Right ventricle myocardium inferior (tissue), 1 donor: ENCODE measurements around the gene EPHA7. TPM values are rescaled to one million over a fixed set of nuclear protein-coding genes. Genes with fewer than 3 reads are reported as not detected.

Experiments used
- ATAC-seq: fragments of 200-7000 bp; cut with Tn5 transposase; one replicate; pipeline ENCODE4 v1.9.1; 2020; ENCODE audit warnings: mild to moderate bottlenecking, moderate library complexity
- DNase-seq: peaks from one replicate; pipeline ENCODE4 v3.0.0; 2021; ENCODE audit errors: missing footprints
- intact Hi-C: fragments of 100-400 bp; cut with DNase I; formaldehyde crosslinking; loops from one replicate; pipeline ENCODE4 v1.11.0; 2022
- total RNA-seq: library from RNA; stranded (reverse); fragmentation: NEBNext Ultra II Directional; extraction: Animal tissue kit (Norgen Biotek cat#: 25700); gene quantifications from one replicate; pipeline ENCODE4 v1.2.1, GENCODE V29; 2021
- donor health status: DM: no; HTN: yes; CAD: no; lungs with severe emphysema.

Gene EPHA7
- total RNA-seq, 1 donor from 2014 or later, result 1.3 TPM

DNA sequence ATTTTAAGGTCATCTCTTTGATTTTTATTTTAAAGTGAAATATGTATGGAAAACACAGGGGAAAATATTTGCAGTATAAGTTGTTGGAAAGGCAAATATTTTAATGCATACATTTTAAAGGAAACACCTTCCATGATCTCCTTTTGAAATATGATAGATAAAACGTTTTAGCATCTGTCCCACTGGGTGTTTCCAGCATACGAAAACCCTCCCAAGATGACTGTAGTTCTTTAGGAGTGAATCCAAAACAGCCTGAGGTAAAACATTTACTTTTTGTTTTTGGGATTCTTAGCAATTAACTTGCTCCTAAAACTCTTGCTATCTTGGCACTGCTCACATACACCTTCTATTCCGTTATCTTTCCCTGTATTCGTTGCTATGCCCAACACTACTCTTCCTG, 210.0 kb downstream of the EPHA7 start:
- intact Hi-C loops, result no loop called here
- no peak for ATAC-seq
- DNase-seq, result no peak

DNA sequence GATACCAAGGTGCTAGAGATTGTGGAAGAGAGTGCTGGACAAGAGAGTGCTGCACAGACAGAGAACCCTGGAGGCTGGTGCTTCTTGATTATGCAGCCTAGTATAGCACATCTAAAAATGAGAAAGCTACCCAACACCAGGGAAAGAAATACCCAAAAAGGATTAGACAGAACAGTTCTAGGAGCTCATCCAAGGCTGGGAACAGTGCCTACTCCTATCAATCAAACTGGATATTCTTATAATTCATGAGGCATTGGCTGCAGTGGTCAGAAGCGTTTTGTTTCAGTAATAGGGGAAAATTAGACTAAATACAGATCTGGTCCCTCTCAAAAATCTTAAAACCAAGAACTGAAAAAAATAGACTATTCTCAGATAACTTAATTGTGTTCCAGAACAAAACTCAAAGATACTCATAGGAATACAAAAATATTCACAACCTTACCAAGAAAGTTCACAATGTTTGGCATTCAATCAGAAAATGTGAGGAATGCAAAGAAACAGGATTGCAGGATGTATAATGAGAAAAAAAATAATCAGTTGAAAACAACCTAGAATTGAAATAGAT, 222.9 kb downstream of the EPHA7 start:
- DNase-seq (no peak), ATAC-seq (no peak)
- intact Hi-C loops, result no loop called here

DNA sequence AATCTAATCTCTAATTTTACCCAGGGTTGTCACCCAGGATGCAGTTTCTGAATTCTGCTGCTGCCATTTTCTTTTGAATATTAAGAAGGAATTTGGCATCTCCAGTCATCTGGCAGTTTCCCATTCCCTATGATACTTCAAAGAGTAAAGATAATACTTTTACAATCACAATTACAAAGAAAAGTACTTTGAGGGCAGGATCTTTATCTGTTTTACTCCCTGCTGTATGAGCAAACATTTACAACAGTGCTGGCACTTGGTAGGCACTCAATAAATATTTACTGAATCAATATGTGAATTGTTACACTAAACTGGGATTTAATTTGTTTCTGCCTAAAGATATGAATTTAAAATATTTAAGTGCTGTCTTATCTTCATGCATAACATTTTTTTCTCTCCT, 224.9 kb downstream of the EPHA7 start:
- DNase-seq, result no peak
- no peak for ATAC-seq
- intact Hi-C loops, result no loop called here

GRCh38 chr6:93193868-93194267, 225.5 kb downstream of the EPHA7 start:
- ATAC-seq, result no peak
- intact Hi-C loops, result no loop called here

More at GRCh38 chr6:93193868-93194267, 225.5 kb downstream of the EPHA7 start:
- no peak for DNase-seq
